ENCODE results near the gene GTF2F2.

- TF ChIP-seq CTCF (IDR thresholded peaks at IDR 0.05) (no peak), POLR2AphosphoS5 (IDR thresholded peaks at IDR 0.05) (no peak)
These were observed 196.7 kb downstream of the GTF2F2 start for GRCh38 chr13:45316996-45317395.
